Measurements from ENCODE around the gene SLC39A11. TPM values are rescaled to one million over a fixed set of nuclear protein-coding genes. Genes with fewer than 3 reads are reported as not detected.

The SLC39A11 gene
- total and polyA plus RNA-seq, 4 donors: 9.3 to 49.3 (median 24.7) TPM

DNA sequence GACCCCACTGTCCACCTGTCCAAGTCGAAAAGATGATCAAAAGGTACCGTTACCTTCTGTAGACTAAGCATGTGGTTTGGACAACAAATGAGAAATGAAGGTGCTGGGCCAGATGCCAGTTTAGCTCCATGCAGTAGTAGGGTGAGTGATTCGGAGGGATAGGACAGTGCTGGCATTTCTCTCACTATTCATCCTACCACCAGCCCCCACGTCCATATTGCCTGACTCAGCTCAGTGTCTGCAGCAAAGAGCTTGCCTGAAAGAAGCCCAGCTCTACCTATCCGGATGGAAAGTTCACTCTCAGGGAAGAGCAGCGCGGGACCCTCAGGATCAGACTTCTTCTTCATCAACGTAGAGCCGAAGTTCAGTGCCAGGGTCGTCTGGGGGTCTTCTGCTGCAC, 145.0 kb downstream of the SLC39A11 start:
- WGBS, 2 donors: 96 to 97% methylated on average over 10 of the region's 10 CpGs
- Histone ChIP-seq H3K9ac (ENCODE audit: insufficient read depth in 1 of 2, low read length in 2 of 2) (no peak overlapping the region), H3K4me1 (ENCODE audit: control insufficient read depth in 5 of 5, insufficient read depth in 5 of 5, low read length in 5 of 5) (no peaks in the 10 kb centered on the region), H3K27me3 (ENCODE audit: control insufficient read depth in 3 of 3, insufficient read depth in 3 of 3, low read length in 2 of 3) (no peaks in the 10 kb centered on the region), H3K4me3 (no peak overlapping the region), H3K36me3 (ENCODE audit: control insufficient read depth in 4 of 4, insufficient read depth in 4 of 4, low read length in 4 of 4) (peaks cover 0 to 5% (median 0%) of the 10 kb centered on the region in 4 donors), H3K9me3 (ENCODE audit: control insufficient read depth in 4 of 4, insufficient read depth in 3 of 4, low read length in 3 of 4) (no peaks in the 10 kb centered on the region), H3K27ac (ENCODE audit: low read depth in 1 of 2, low read length in 1 of 2) (no peak overlapping the region)
- TF ChIP-seq, protein P1, sequence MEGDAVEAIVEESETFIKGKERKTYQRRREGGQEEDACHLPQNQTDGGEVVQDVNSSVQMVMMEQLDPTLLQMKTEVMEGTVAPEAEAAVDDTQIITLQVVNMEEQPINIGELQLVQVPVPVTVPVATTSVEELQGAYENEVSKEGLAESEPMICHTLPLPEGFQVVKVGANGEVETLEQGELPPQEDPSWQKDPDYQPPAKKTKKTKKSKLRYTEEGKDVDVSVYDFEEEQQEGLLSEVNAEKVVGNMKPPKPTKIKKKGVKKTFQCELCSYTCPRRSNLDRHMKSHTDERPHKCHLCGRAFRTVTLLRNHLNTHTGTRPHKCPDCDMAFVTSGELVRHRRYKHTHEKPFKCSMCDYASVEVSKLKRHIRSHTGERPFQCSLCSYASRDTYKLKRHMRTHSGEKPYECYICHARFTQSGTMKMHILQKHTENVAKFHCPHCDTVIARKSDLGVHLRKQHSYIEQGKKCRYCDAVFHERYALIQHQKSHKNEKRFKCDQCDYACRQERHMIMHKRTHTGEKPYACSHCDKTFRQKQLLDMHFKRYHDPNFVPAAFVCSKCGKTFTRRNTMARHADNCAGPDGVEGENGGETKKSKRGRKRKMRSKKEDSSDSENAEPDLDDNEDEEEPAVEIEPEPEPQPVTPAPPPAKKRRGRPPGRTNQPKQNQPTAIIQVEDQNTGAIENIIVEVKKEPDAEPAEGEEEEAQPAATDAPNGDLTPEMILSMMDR (IDR thresholded peaks at IDR 0.05; ENCODE audit: control extremely low read depth, extremely low read depth): no peak
- DNase-seq (no peak), ATAC-seq (ENCODE audit: insufficient read depth, low FRiP score) (no peak)

DNA sequence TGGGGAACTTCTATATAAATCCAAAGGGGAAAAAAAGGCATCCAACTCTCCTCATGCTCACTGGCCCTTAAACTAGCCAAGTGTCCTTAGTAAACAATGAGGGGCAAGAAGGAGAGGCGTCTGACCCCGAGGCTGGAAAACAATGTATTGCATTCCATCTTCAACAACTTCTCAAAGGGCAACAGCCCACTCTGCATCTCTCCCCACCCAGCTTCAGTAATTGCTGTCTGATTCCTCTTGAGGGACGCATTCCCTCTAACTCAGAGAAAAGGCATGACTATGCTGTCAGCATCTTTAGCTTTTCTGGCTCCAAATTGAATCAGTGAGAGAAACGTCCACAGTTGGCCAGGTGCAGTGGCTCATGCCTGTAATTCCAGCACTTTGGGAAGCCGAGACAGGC, 145.8 kb downstream of the SLC39A11 start:
- Histone ChIP-seq H3K4me1 (ENCODE audit: control insufficient read depth in 5 of 5, insufficient read depth in 5 of 5, low read length in 5 of 5) (no peaks in the 10 kb centered on the region), H3K36me3 (ENCODE audit: control insufficient read depth in 4 of 4, insufficient read depth in 4 of 4, low read length in 4 of 4) (peaks cover 0 to 5% (median 0%) of the 10 kb centered on the region in 4 donors), H3K4me3 (no peak overlapping the region), H3K27ac (ENCODE audit: low read depth in 1 of 2, low read length in 1 of 2) (no peak overlapping the region), H3K9me3 (ENCODE audit: control insufficient read depth in 4 of 4, insufficient read depth in 3 of 4, low read length in 3 of 4) (no peaks in the 10 kb centered on the region), H3K27me3 (ENCODE audit: control insufficient read depth in 3 of 3, insufficient read depth in 3 of 3, low read length in 2 of 3) (no peaks in the 10 kb centered on the region), H3K9ac (ENCODE audit: insufficient read depth in 1 of 2, low read length in 2 of 2) (no peak overlapping the region)
- DNase-seq (no peak), ATAC-seq (ENCODE audit: insufficient read depth, low FRiP score) (no peak)
- TF ChIP-seq, protein P1 (IDR thresholded peaks at IDR 0.05; ENCODE audit: control extremely low read depth, extremely low read depth): no peak
- WGBS, 2 donors: 83 to 89% methylated on average over 5 of the region's 5 CpGs

DNA sequence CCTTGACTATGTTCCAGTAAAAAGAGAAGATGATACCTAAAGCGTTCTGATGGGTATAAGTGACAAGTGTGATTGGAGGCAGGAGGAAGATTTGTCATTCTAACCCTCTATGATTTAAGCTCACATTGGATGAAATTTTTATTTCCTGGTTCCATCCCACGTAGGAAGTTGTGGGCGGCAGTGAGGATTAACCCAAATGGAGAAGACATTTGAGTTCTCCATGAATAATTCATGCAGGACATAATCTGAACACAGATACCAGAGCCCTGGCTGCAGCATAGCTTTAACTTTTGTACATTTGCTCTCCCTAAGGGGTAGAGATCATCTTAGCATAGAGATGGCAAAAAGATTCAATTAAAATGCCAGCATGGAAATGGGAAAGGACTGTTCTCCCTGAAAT, 146.3 kb downstream of the SLC39A11 start:
- no peaks in the 10 kb centered on the region for H3K9me3 ChIP-seq (ENCODE audit: control insufficient read depth in 4 of 4, insufficient read depth in 3 of 4, low read length in 3 of 4)
- no peak for DNase-seq
- H3K4me3 ChIP-seq: no peak overlapping the region
- 84 to 90% methylated on average over 3 of the region's 3 CpGs for WGBS, 2 donors
- H3K27ac ChIP-seq (ENCODE audit: low read depth in 1 of 2, low read length in 1 of 2): no peak overlapping the region
- peaks cover 0 to 5% (median 0%) of the 10 kb centered on the region in 4 donors for H3K36me3 ChIP-seq (ENCODE audit: control insufficient read depth in 4 of 4, insufficient read depth in 4 of 4, low read length in 4 of 4)
- TF ChIP-seq, protein P1 (IDR thresholded peaks at IDR 0.05; ENCODE audit: control extremely low read depth, extremely low read depth): no peak
- no peak overlapping the region for H3K9ac ChIP-seq (ENCODE audit: insufficient read depth in 1 of 2, low read length in 2 of 2)
- no peaks in the 10 kb centered on the region for H3K4me1 ChIP-seq (ENCODE audit: control insufficient read depth in 5 of 5, insufficient read depth in 5 of 5, low read length in 5 of 5)
- no peak for ATAC-seq (ENCODE audit: insufficient read depth, low FRiP score)
- no peaks in the 10 kb centered on the region for H3K27me3 ChIP-seq (ENCODE audit: control insufficient read depth in 3 of 3, insufficient read depth in 3 of 3, low read length in 2 of 3)

DNA sequence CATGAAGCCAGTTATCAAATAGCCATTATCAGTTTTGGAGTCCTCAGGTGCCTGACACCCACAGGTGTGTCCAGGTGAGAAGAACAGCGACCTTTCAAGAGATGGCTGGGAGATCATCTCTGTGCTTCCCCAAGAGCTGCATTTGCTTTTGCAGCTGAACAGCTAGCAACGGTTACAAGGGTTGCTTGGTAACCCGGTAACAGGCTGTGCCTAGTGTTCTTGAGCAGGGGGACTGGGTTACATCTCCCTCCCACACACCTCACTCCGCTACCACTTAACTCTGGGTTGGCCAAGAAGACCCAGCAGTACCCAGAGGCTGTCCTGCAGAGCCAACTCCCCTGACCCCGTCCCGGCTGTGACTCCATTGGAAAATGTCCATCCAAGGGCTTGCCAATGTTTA, 147.0 kb downstream of the SLC39A11 start:
- no peak overlapping the region for H3K4me3 ChIP-seq
- no peaks in the 10 kb centered on the region for H3K27me3 ChIP-seq (ENCODE audit: control insufficient read depth in 3 of 3, insufficient read depth in 3 of 3, low read length in 2 of 3)
- DNase-seq (no peak), ATAC-seq (ENCODE audit: insufficient read depth, low FRiP score) (no peak)
- peaks cover 0 to 5% (median 0%) of the 10 kb centered on the region in 4 donors for H3K36me3 ChIP-seq (ENCODE audit: control insufficient read depth in 4 of 4, insufficient read depth in 4 of 4, low read length in 4 of 4)
- H3K9ac ChIP-seq (ENCODE audit: insufficient read depth in 1 of 2, low read length in 2 of 2): no peak overlapping the region
- H3K4me1 ChIP-seq (ENCODE audit: control insufficient read depth in 5 of 5, insufficient read depth in 5 of 5, low read length in 5 of 5): no peaks in the 10 kb centered on the region
- TF ChIP-seq, protein P1 (IDR thresholded peaks at IDR 0.05; ENCODE audit: control extremely low read depth, extremely low read depth): no peak
- WGBS, 2 donors: 91 to 94% methylated on average over 6 of the region's 6 CpGs
- H3K27ac ChIP-seq (ENCODE audit: low read depth in 1 of 2, low read length in 1 of 2): no peak overlapping the region
- no peaks in the 10 kb centered on the region for H3K9me3 ChIP-seq (ENCODE audit: control insufficient read depth in 4 of 4, insufficient read depth in 3 of 4, low read length in 3 of 4)

Measured in lung (tissue), 12 donors.